ENCODE results near the gene MOB3A. TPM values are rescaled to one million over a fixed set of nuclear protein-coding genes. Genes with fewer than 3 reads are reported as not detected.

The MOB3A gene
- total and polyA plus RNA-seq, 2 of the 13 experiments (the other 11 are each of a cell fraction or from before 2014, with no cell fraction given), result 3.5 to 17.8 TPM

DNA sequence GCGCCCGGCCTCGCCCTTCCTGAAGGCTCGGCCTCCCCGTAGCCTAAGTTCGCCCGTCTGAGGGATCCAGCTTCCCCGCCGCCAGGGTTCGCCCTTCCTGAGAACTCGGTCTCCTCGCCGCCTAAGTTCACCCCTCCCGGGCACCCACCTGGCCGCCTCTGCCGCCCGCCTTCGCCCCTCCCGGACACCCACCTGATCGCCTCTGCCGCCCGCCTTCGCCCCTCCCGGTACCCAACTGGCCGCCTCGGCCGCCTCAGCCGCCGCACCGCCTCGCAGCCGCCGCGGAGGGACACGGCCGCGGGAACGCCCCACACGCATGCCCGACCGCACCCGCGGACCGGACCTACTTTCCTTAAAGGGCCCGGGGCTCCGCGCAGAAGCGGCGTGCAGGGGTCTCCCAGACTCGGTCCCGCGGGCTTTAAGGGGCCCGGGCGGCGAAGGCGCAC, at the start of gene MOB3A (continued):
- TF ChIP-seq, protein P1, sequence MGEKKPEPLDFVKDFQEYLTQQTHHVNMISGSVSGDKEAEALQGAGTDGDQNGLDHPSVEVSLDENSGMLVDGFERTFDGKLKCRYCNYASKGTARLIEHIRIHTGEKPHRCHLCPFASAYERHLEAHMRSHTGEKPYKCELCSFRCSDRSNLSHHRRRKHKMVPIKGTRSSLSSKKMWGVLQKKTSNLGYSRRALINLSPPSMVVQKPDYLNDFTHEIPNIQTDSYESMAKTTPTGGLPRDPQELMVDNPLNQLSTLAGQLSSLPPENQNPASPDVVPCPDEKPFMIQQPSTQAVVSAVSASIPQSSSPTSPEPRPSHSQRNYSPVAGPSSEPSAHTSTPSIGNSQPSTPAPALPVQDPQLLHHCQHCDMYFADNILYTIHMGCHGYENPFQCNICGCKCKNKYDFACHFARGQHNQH (CRISPR knock-in tag; IDR thresholded peaks at IDR 0.05), result peak; percentile 74; the same call in 1 of the 2 replicates
- TF ChIP-seq, protein P2, sequence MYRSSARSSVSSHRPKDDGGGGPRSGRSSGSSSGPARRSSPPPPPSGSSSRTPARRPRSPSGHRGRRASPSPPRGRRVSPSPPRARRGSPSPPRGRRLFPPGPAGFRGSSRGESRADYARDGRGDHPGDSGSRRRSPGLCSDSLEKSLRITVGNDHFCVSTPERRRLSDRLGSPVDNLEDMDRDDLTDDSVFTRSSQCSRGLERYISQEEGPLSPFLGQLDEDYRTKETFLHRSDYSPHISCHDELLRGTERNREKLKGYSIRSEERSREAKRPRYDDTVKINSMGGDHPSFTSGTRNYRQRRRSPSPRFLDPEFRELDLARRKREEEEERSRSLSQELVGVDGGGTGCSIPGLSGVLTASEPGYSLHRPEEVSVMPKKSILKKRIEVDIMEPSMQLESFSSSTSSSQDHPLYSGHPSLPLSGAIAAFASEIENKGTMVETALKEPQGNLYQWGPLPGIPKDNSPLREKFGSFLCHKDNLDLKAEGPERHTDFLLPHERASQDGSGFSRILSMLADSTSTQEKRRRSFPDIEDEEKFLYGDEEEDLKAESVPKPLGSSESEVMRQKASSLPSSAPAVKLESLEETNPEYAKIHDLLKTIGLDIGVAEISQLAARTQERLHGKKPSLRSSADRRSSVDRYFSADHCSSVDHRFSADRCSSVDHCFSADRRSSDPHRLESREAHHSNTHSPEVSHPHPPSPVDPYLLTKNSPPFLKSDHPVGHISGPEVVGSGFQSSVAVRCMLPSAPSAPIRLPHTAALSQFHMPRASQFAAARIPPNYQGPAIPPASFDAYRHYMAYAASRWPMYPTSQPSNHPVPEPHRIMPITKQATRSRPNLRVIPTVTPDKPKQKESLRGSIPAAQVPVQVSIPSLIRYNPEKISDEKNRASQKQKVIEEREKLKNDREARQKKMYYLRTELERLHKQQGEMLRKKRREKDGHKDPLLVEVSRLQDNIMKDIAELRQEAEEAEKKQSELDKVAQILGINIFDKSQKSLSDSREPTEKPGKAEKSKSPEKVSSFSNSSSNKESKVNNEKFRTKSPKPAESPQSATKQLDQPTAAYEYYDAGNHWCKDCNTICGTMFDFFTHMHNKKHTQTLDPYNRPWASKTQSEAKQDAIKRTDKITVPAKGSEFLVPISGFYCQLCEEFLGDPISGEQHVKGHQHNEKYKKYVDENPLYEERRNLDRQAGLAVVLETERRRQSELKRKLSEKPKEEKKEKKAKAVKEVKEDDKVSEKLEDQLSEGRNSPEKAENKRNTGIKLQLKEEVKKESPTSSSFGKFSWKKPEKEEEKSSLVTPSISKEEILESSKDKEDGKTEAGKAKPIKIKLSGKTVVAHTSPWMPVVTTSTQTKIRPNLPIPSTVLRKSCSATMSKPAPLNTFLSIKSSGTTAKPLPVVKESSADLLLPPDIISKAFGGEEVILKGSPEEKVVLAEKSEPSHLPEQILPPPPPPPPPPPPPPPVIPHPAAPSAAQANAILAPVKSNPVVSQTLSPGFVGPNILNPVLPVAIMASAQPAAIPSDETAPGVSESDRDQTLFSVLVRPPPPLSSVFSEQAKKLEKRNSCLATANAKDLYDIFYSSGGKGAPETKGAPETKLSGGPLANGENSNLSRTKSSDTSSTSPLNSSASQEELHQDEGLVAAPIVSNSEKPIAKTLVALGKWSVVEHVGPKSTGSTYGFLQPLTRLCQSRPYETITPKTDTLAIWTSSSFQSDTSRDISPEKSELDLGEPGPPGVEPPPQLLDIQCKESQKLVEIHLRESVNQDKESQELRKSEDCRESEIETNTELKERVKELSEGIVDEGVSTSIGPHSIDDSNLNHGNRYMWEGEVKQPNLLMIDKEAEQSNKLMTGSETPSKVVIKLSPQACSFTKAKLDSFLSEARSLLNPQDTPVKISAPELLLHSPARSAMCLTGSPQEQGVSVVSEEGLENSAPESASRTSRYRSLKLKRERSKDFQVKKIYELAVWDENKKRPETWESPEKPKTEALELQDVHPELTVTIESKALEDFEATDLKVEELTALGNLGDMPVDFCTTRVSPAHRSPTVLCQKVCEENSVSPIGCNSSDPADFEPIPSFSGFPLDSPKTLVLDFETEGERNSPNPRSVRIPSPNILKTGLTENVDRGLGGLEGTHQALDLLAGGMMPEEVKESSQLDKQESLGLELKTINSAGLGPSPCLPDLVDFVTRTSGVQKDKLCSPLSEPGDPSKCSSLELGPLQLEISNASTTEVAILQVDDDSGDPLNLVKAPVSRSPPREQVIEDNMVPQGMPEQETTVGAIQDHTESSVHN (CRISPR knock-in tag; IDR thresholded peaks at IDR 0.05), result 0 out of 2 replicates have a peak, but pooled peaks have one; percentile 52
- TF ChIP-seq MXD4 (CRISPR knock-in tag; IDR thresholded peaks at IDR 0.05) (peak; percentile 25; the same call in 1 of the 2 replicates), CHD2 (IDR thresholded peaks at IDR 0.05; ENCODE audit: low read depth, low read length) (peak; percentile 89)
- TF ChIP-seq, protein P3, sequence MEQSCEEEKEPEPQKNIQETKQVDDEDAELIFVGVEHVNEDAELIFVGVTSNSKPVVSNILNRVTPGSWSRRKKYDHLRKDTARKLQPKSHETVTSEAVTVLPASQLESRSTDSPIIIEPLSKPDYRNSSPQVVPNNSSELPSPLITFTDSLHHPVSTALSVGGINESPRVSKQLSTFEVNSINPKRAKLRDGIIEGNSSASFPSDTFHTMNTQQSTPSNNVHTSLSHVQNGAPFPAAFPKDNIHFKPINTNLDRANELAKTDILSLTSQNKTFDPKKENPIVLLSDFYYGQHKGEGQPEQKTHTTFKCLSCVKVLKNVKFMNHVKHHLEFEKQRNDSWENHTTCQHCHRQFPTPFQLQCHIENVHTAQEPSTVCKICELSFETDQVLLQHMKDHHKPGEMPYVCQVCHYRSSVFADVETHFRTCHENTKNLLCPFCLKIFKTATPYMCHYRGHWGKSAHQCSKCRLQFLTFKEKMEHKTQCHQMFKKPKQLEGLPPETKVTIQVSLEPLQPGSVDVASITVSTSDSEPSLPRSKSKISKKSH (CRISPR knock-in tag; IDR thresholded peaks at IDR 0.05; ENCODE audit: borderline replicate concordance), result no peak
- TF ChIP-seq, protein P4, sequence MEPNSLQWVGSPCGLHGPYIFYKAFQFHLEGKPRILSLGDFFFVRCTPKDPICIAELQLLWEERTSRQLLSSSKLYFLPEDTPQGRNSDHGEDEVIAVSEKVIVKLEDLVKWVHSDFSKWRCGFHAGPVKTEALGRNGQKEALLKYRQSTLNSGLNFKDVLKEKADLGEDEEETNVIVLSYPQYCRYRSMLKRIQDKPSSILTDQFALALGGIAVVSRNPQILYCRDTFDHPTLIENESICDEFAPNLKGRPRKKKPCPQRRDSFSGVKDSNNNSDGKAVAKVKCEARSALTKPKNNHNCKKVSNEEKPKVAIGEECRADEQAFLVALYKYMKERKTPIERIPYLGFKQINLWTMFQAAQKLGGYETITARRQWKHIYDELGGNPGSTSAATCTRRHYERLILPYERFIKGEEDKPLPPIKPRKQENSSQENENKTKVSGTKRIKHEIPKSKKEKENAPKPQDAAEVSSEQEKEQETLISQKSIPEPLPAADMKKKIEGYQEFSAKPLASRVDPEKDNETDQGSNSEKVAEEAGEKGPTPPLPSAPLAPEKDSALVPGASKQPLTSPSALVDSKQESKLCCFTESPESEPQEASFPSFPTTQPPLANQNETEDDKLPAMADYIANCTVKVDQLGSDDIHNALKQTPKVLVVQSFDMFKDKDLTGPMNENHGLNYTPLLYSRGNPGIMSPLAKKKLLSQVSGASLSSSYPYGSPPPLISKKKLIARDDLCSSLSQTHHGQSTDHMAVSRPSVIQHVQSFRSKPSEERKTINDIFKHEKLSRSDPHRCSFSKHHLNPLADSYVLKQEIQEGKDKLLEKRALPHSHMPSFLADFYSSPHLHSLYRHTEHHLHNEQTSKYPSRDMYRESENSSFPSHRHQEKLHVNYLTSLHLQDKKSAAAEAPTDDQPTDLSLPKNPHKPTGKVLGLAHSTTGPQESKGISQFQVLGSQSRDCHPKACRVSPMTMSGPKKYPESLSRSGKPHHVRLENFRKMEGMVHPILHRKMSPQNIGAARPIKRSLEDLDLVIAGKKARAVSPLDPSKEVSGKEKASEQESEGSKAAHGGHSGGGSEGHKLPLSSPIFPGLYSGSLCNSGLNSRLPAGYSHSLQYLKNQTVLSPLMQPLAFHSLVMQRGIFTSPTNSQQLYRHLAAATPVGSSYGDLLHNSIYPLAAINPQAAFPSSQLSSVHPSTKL (CRISPR knock-in tag; IDR thresholded peaks at IDR 0.05), result no peak
- TF ChIP-seq, protein P5, sequence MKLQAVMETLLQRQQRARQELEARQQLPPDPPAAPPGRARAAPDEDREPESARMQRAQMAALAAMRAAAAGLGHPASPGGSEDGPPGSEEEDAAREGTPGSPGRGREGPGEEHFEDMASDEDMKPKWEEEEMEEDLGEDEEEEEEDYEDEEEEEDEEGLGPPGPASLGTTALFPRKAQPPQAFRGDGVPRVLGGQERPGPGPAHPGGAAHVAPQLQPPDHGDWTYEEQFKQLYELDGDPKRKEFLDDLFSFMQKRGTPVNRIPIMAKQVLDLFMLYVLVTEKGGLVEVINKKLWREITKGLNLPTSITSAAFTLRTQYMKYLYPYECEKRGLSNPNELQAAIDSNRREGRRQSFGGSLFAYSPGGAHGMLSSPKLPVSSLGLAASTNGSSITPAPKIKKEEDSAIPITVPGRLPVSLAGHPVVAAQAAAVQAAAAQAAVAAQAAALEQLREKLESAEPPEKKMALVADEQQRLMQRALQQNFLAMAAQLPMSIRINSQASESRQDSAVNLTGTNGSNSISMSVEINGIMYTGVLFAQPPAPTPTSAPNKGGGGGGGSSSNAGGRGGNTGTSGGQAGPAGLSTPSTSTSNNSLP (IDR thresholded peaks at IDR 0.05; ENCODE audit: low read depth, low read length), result no peak

All from HepG2 (cell line).